GM19395 (cell line): ENCODE data around the gene A3GALT2.
"Not testable (repeated sequence)": the region's sequence is repeated elsewhere in the genome, so short reads cannot be mapped to it uniquely, and the experiment has no call there.

Experiments used
- ATAC-seq: cut with Tn5 transposase; IDR thresholded peaks from one replicate; pipeline ENCODE4 v1.9.1; 2021; ENCODE audit warnings: mild to moderate bottlenecking, moderate library complexity; ENCODE audit not compliant: unreplicated experiment

A3GALT2 gene

GRCh38 chr1:33295450-33296081, 25.3 kb downstream of the A3GALT2 start:
- ATAC-seq, result peak; percentile 82

- ATAC-seq, result no peak
Observed at GRCh38 chr1:33295023-33295422, 25.9 kb downstream of the A3GALT2 start.

GRCh38 chr1:33294071-33295010, 26.6 kb downstream of the A3GALT2 start:
- no peak for ATAC-seq

GRCh38 chr1:33292726-33293340, 28.1 kb downstream of the A3GALT2 start:
- no peak for ATAC-seq

GRCh38 chr1:33290615-33291014, 30.3 kb downstream of the A3GALT2 start:
- ATAC-seq, result not testable (repeated sequence)

GRCh38 chr1:33289858-33290154, 31.1 kb downstream of the A3GALT2 start:
- ATAC-seq, result no peak

- ATAC-seq, result no peak
Observed at GRCh38 chr1:33288976-33289857, 31.7 kb downstream of the A3GALT2 start.

GRCh38 chr1:33287317-33287716, 33.6 kb downstream of the A3GALT2 start:
- no peak for ATAC-seq

GRCh38 chr1:33286451-33287185, 34.3 kb downstream of the A3GALT2 start:
- ATAC-seq, result no peak

GRCh38 chr1:33284049-33284448, 36.8 kb downstream of the A3GALT2 start:
- no peak for ATAC-seq

GRCh38 chr1:33282791-33283190, 38.1 kb downstream of the A3GALT2 start:
- ATAC-seq, result no peak

- no peak for ATAC-seq
Observed at GRCh38 chr1:33281554-33282303, 39.2 kb downstream of the A3GALT2 start.

GRCh38 chr1:33280091-33280661, 40.7 kb downstream of the A3GALT2 start:
- ATAC-seq, result no peak

GRCh38 chr1:33277488-33278084, 43.3 kb downstream of the A3GALT2 start:
- ATAC-seq, result no peak

GRCh38 chr1:33276573-33277298, 44.2 kb downstream of the A3GALT2 start:
- no peak for ATAC-seq

GRCh38 chr1:33275706-33276572, 45.0 kb downstream of the A3GALT2 start:
- no peak for ATAC-seq

- no peak for ATAC-seq
Observed at GRCh38 chr1:33275195-33275594, 45.7 kb downstream of the A3GALT2 start.
